Endothelial cell of coronary artery (primary cell): ENCODE results near the gene RGN. TPM values are rescaled to one million over a fixed set of nuclear protein-coding genes. Genes with fewer than 3 reads are reported as not detected.

Experiments
- total RNA-seq: library from RNA; depleted of rRNA; stranded (reverse); fragments of >200 nt; gene quantifications from 2 replicates; pipeline ENCODE4 v1.2.3, GENCODE V29; 2014

Gene RGN
- total RNA-seq, result 0.27 and 0.66 TPM in 2 replicates

DNA sequence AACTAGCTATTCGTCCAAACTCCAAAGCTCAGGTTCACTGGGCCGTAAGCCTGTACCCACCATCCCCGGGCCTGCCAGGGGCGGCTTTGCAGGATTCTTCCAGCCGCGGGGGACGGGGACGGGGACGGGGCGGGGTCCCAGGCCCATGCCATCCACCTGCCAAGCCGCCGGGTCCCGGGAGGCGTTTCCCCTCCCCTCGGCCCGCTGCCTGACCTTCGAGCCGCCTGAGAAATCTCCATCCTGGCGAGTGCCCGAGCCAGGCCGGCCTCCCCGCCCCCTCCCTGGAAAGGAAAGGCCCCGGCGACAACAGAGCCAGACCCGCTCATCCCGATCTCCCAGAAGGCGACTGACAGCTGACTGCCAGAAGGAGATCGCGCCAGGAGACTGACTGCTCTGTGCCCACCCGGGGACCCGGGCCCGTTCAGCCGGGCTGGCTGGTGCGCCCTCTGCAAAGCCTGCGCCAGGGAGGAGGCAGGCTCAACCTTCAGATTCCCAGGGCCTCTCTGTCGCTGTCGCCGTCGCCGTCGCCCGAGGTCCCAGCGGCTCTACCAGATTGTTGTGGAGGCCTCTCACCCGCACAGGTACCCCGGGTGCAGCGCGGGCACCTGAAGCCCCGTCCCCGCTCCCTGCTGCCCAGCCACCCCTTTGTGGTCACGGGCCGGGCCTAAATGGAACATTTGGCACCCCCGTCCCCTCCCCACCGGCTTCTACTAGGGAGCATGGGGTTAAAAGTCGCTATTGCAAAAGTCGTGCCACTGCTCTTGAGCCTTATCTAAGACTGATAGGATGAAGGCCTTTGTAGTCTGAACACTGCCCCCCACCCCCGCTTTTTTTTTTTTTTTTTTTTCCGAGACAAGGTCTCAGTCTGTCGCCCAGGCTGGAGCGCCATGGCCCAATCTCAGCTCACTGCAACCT lies at the start of gene RGN:
RGN (plus strand) TSS at position 315 of the 915 bp plus-strand sequence. CDS start 2,702 bp downstream, outside the sequence.

Other genes starting within 250 kb of the RGN start
- 21.9 and 30.0 TPM in 2 replicates for gene RP2, start 241.4 kb upstream of the RGN start, total RNA-seq
- gene JADE3, start 166.0 kb upstream of the RGN start, total RNA-seq, result 9.8 and 11.2 TPM in 2 replicates
- gene NDUFB11, start 66.3 kb downstream of the RGN start, total RNA-seq, result 59.5 and 64.7 TPM in 2 replicates
- gene RBM10, start 66.8 kb downstream of the RGN start, total RNA-seq, result 62.1 and 67.9 TPM in 2 replicates
- 125 and 140 TPM in 2 replicates for gene UBA1, start 115.4 kb downstream of the RGN start, total RNA-seq
- gene CDK16, start 140.2 kb downstream of the RGN start, total RNA-seq, result 46.4 and 59.8 TPM in 2 replicates
- 26.1 and 27.5 TPM in 2 replicates for gene USP11, start 154.6 kb downstream of the RGN start, total RNA-seq